Activated CD8-positive, alpha-beta T cell treated with anti-CD3 and anti-CD28 coated beads for 36 hours (primary cell): ENCODE results near the gene CYTH4. TPM values are rescaled to one million over a fixed set of nuclear protein-coding genes. Genes with fewer than 3 reads are reported as not detected.

Source experiments
- ATAC-seq: fragments of 200-7000 bp; cut with Tn5 transposase; one replicate; pipeline ENCODE4 v1.10.0; 2021; ENCODE audit warnings: mild to moderate bottlenecking, moderate library complexity
- CTCF ChIA-PET: fragments of 350-600 bp; sonication (Branson Sonifier 250); formaldehyde crosslinking; loops from one replicate; lab custom pipeline; 2021; ENCODE audit warnings: antibody characterized with exemption; lab: Charles Lee
- POLR2A ChIA-PET: fragments of 350-600 bp; sonication (Branson Sonifier 250); formaldehyde crosslinking; loops from one replicate; lab custom pipeline; 2021; ENCODE audit warnings: antibody characterized with exemption; lab: Charles Lee
- DNase-seq: peaks from one replicate; pipeline ENCODE4 v3.0.0-alpha.2; 2020
- H3K27ac Mint-ChIP-seq: one replicate; pipeline ENCODE4 v1.8.0; 2021; ENCODE audit warnings: mild to moderate bottlenecking, mixed read lengths
- H3K27me3 Mint-ChIP-seq: one replicate; pipeline ENCODE4 v1.8.0; 2021; ENCODE audit warnings: mixed read lengths
- H3K36me3 Mint-ChIP-seq: one replicate; pipeline ENCODE4 v1.8.0; 2021; ENCODE audit warnings: low read depth, mixed read lengths
- H3K4me1 Mint-ChIP-seq: one replicate; pipeline ENCODE4 v1.8.0; 2021; ENCODE audit warnings: low read depth, mixed read lengths
- H3K4me3 Mint-ChIP-seq: one replicate; pipeline ENCODE4 v1.8.0; 2021; ENCODE audit warnings: mild to moderate bottlenecking, moderate library complexity, mixed read lengths
- H3K9me3 Mint-ChIP-seq: one replicate; pipeline ENCODE4 v1.8.0; 2021; ENCODE audit warnings: mixed read lengths
- CTCF ChIP-seq: fragments of 200-600 bp; IDR thresholded peaks from one replicate; pipeline ENCODE4 v1.8.0; 2022; ENCODE audit warnings: antibody characterized with exemption, mild to moderate bottlenecking
- intact Hi-C: fragments of 100-400 bp; cut with micrococcal nuclease; formaldehyde crosslinking; loops from one replicate; pipeline ENCODE4 v1.10.0; 2022
- total RNA-seq, 2 experiments: library from RNA; stranded (reverse); gene quantifications; one replicate each; pipeline ENCODE4 v1.2.3, GENCODE V29; 2021

The CYTH4 gene
- total RNA-seq, 2 experiments from 2014 or later: 33.2 to 33.4 TPM

GRCh38 chr22:37312549-37313183 lies 30.4 kb downstream of the CYTH4 start:
- no peak overlapping the region for H3K4me3 Mint-ChIP-seq
- no peaks in the 10 kb centered on the region for H3K9me3 Mint-ChIP-seq
- ATAC-seq (no peak), DNase-seq (peak; percentile 47)
- CTCF ChIA-PET: interaction anchor here (1.4 to 5.5 kb wide), 5 partner anchors 46 to 280 kb away, joined by 3 to 98 read pairs (median 11); no protein-coding TSS in a partner anchor
- peak overlapping the region; percentile 4 for H3K27ac Mint-ChIP-seq
- H3K27me3 Mint-ChIP-seq: no peaks in the 10 kb centered on the region
- no peak for TF ChIP-seq CTCF
- intact Hi-C loops: loop anchor here (10.0 kb wide), 1 partner anchor 252 kb away; the partner anchor contains the start of gene CDC42EP1
- POLR2A ChIA-PET: no interaction called here
- H3K4me1 Mint-ChIP-seq: peaks cover 78% of the 10 kb centered on the region
- peaks cover 23% of the 10 kb centered on the region for H3K36me3 Mint-ChIP-seq

GRCh38 chr22:37313376-37314314 lies 31.3 kb downstream of the CYTH4 start:
- Mint-ChIP-seq H3K27ac (peak overlapping the region; percentile 72), H3K36me3 (peaks cover 18% of the 10 kb centered on the region), H3K27me3 (no peaks in the 10 kb centered on the region), H3K4me1 (peaks cover 70% of the 10 kb centered on the region), H3K4me3 (no peak overlapping the region), H3K9me3 (no peaks in the 10 kb centered on the region)
- ChIA-PET POLR2A (interaction anchor here (0.8 to 1.5 kb wide), 3 partner anchors 27 to 254 kb away, joined by 3 to 6 read pairs (median 3); no protein-coding TSS in a partner anchor), CTCF (interaction anchor here (1.0 to 5.6 kb wide), 13 partner anchors 10 to 293 kb away, joined by 3 to 98 read pairs (median 4); no protein-coding TSS in a partner anchor)
- DNase-seq: no peak
- no peak for ATAC-seq
- no peak for TF ChIP-seq CTCF
- intact Hi-C loops: loop anchor here (10.0 kb wide), 1 partner anchor 251 kb away; the partner anchor contains the start of gene CDC42EP1

GRCh38 chr22:37314315-37315074 lies 32.2 kb downstream of the CYTH4 start:
- no peaks in the 10 kb centered on the region for H3K9me3 Mint-ChIP-seq
- POLR2A ChIA-PET: interaction anchor here (0.6 to 1.5 kb wide), 5 partner anchors 22 to 72 kb away, joined by 3 to 6 read pairs (median 3); no protein-coding TSS in a partner anchor
- intact Hi-C loops: loop anchor here (10.0 kb wide), 1 partner anchor 250 kb away; the partner anchor contains the start of gene CDC42EP1
- peaks cover 62% of the 10 kb centered on the region for H3K4me1 Mint-ChIP-seq
- DNase-seq (peak; percentile 77), ATAC-seq (peak; percentile 55)
- CTCF ChIA-PET: interaction anchor here (1.0 to 5.6 kb wide), 11 partner anchors 11 to 292 kb away, joined by 3 to 98 read pairs (median 4); no protein-coding TSS in a partner anchor
- no peak for TF ChIP-seq CTCF
- peaks cover 16% of the 10 kb centered on the region for H3K36me3 Mint-ChIP-seq
- H3K27ac Mint-ChIP-seq: peak overlapping the region; percentile 79
- no peak overlapping the region for H3K4me3 Mint-ChIP-seq
- H3K27me3 Mint-ChIP-seq: no peaks in the 10 kb centered on the region

- DNase-seq: no peak
- Mint-ChIP-seq H3K27me3 (no peaks in the 10 kb centered on the region), H3K4me3 (no peak overlapping the region), H3K9me3 (no peaks in the 10 kb centered on the region), H3K4me1 (peaks cover 43% of the 10 kb centered on the region), H3K27ac (no peak overlapping the region), H3K36me3 (peaks cover 5% of the 10 kb centered on the region)
- ATAC-seq: peak; percentile 18
- TF ChIP-seq CTCF: no peak
- intact Hi-C loops: loop anchor here (2.0 to 10.0 kb wide), 2 partner anchors 140 to 248 kb away; partner anchors contain the start of gene CDC42EP1
- CTCF ChIA-PET: interaction anchor here (0.6 to 5.6 kb wide), 43 partner anchors 8 to 276 kb away, joined by 3 to 98 read pairs (median 4); partner anchors contain the start of gene CYTH4
- POLR2A ChIA-PET: interaction anchor here (0.7 to 1.6 kb wide), 9 partner anchors 10 to 276 kb away, joined by 3 to 5 read pairs (median 3); partner anchors contain the start of gene MFNG
Observed at GRCh38 chr22:37316405-37316804, 34.1 kb downstream of the CYTH4 start.
